B cell (primary cell): ENCODE results near the gene TALDO1. TPM values are rescaled to one million over a fixed set of nuclear protein-coding genes. Genes with fewer than 3 reads are reported as not detected.
A peak's percentile ranks its signal among the peaks of the same experiment; 100 is the strongest.

Source experiments
- ATAC-seq: fragments of 200-7000 bp; cut with Tn5 transposase; one replicate; pipeline ENCODE4 v1.10.0; 2021; ENCODE audit warnings: low read depth, mild to moderate bottlenecking, moderate number of reproducible peaks, moderate library complexity
- CTCF ChIA-PET: fragments of 350-600 bp; sonication (Branson Sonifier 250); formaldehyde crosslinking; loops from one replicate; lab custom pipeline; 2021; ENCODE audit warnings: antibody characterized with exemption, inconsistent platforms; lab: Charles Lee
- POLR2A ChIA-PET: fragments of 350-600 bp; sonication (Branson Sonifier 250); formaldehyde crosslinking; loops from one replicate; lab custom pipeline; 2021; ENCODE audit warnings: antibody characterized with exemption; lab: Charles Lee
- DNase-seq: peaks from one replicate; pipeline ENCODE4 v3.0.0; 2013
- H2AFZ ChIP-seq: 2 replicates; pipeline ENCODE4 v1.6.1; 2012; ENCODE audit warnings: mild to moderate bottlenecking, low read depth, low read length; ENCODE audit not compliant: insufficient read depth, poor library complexity, severe bottlenecking
- H3K27ac ChIP-seq, 2 donors: 1 replicate in 1 of 2; 2 replicates in 1 of 2; pipeline ENCODE4 v1.5.1; 2012 to 2013; ENCODE audit warnings: low read length in 2 of 2, mild to moderate bottlenecking in 2 of 2, moderate library complexity in 1 of 2
- H3K27me3 ChIP-seq, 4 experiments: fragments of 200-600 bp in 1 of 4; sonication (generic) in 1 of 4; replicated peaks in 1 of 4; 1 replicate in 2 of 4; 2 replicates in 2 of 4; pipeline versions ENCODE4 v1.6.1 to v1.7.0; 2013 to 2016; ENCODE audit warnings: low read length in 3 of 4, mild to moderate bottlenecking in 2 of 4, mixed read lengths in 1 of 4, moderate library complexity in 1 of 4; ENCODE audit not compliant: insufficient read depth in 4 of 4, control insufficient read depth in 3 of 4; ENCODE audit errors: control extremely low read depth in 1 of 4
- H3K36me3 ChIP-seq, 2 experiments: replicated peaks in 1 of 2; 1 replicate in 1 of 2; 2 replicates in 1 of 2; pipeline versions ENCODE4 v1.6.1 to v1.7.1; 2013; ENCODE audit warnings: low read length in 1 of 2; ENCODE audit not compliant: insufficient read depth in 2 of 2, control insufficient read depth in 1 of 2; ENCODE audit errors: control extremely low read depth in 1 of 2, extremely low read depth in 1 of 2
- H3K4me1 ChIP-seq, 2 donors: fragments of 200-600 bp in 1 of 2; sonication (generic) in 1 of 2; 1 replicate in 1 of 2; 2 replicates in 1 of 2; pipeline versions ENCODE4 v1.5.1 to v1.6.1; 2013 to 2017; ENCODE audit warnings: low read length in 2 of 2; ENCODE audit not compliant: control insufficient read depth in 2 of 2, insufficient read depth in 2 of 2
- H3K4me2 ChIP-seq: replicated peaks from 2 replicates; pipeline ENCODE3; 2012; ENCODE audit warnings: mild to moderate bottlenecking, low read depth, low read length; ENCODE audit not compliant: poor library complexity, severe bottlenecking
- H3K4me3 ChIP-seq, 5 experiments: fragments of 200-600 bp in 1 of 5; sonication (generic) in 1 of 5; 1 replicate in 3 of 5; 2 replicates in 2 of 5; pipeline versions ENCODE4 v1.5.1 to v1.7.0; 2011 to 2016; ENCODE audit warnings: low read length in 4 of 5, mild to moderate bottlenecking in 4 of 5, low read depth in 2 of 5, control low read depth in 1 of 5, moderate library complexity in 1 of 5; ENCODE audit not compliant: insufficient read depth in 1 of 5; ENCODE audit errors: control extremely low read depth in 1 of 5, extremely low read depth in 1 of 5
- H3K79me2 ChIP-seq: fragments of 200-600 bp; sonication (generic); one replicate; pipeline ENCODE4 v1.6.0; 2016; ENCODE audit warnings: low read length; ENCODE audit not compliant: control insufficient read depth, insufficient read depth
- H3K9ac ChIP-seq: fragments of 200-600 bp; sonication (generic); 2 replicates; pipeline ENCODE4 v1.6.1; 2017; ENCODE audit warnings: mild to moderate bottlenecking, low read length, moderate library complexity
- H3K9me3 ChIP-seq, 3 donors: one replicate each; pipeline versions ENCODE4 v1.6.1 to v1.7.1; 2013; ENCODE audit warnings: low read length in 2 of 3; ENCODE audit not compliant: control insufficient read depth in 2 of 3, insufficient read depth in 1 of 3; ENCODE audit errors: control extremely low read depth in 1 of 3
- H4K20me1 ChIP-seq: 2 replicates; pipeline ENCODE4 v1.6.0; 2012; ENCODE audit warnings: mild to moderate bottlenecking, low read length; ENCODE audit not compliant: insufficient read depth, control insufficient read depth, poor library complexity, severe bottlenecking
- H3K27ac Mint-ChIP-seq: one replicate; pipeline ENCODE4 v1.8.0; 2021; ENCODE audit warnings: mixed read lengths
- H3K27me3 Mint-ChIP-seq: one replicate; pipeline ENCODE4 v1.8.0; 2021; ENCODE audit warnings: mixed read lengths
- H3K4me1 Mint-ChIP-seq: one replicate; pipeline ENCODE4 v1.8.0; 2021; ENCODE audit warnings: mixed read lengths
- H3K4me3 Mint-ChIP-seq: one replicate; pipeline ENCODE4 v1.8.0; 2021; ENCODE audit warnings: mixed read lengths
- H3K9me3 Mint-ChIP-seq: one replicate; pipeline ENCODE4 v1.8.0; 2022; ENCODE audit warnings: mixed read lengths; ENCODE audit not compliant: insufficient read depth
- EZH2 ChIP-seq: IDR thresholded peaks from 2 replicates; pipeline ENCODE4 v1.6.1; 2012; ENCODE audit warnings: borderline replicate concordance, low read depth, mild to moderate bottlenecking, moderate library complexity, low read length; ENCODE audit not compliant: insufficient read depth, poor library complexity, severe bottlenecking
- WGBS: methylation state at CpG from one replicate; pipeline ENCODE4 v1.1.5; 2013; ENCODE audit warnings: missing lambda C conversion rate; ENCODE audit not compliant: insufficient coverage; 5-methylcytosine and 5-hydroxymethylcytosine counted together
- intact Hi-C: fragments of 100-400 bp; cut with micrococcal nuclease; formaldehyde crosslinking; loops from one replicate; pipeline ENCODE4 v1.10.0; 2022
- polyA plus RNA-seq: library from polyadenylated mRNA; depleted of rRNA; stranded (reverse); fragments of >200 nt; gene quantifications from 2 replicates; pipeline ENCODE4 v1.2.3, GENCODE V29; 2012
- total RNA-seq, 2 donors: library from RNA; stranded (reverse); fragments of 120-200 nt in 1 of 2; gene quantifications; 1 replicate in 1 of 2; 2 replicates in 1 of 2; pipeline versions ENCODE4 v1.2.3 to v1.2.4, GENCODE V29; 2013 to 2022
- TF ChIP-seq, protein P1 (sequence below): fragments of 200-600 bp; IDR thresholded peaks from one replicate; pipeline ENCODE4 v1.8.0; 2022; ENCODE audit warnings: antibody characterized with exemption, mild to moderate bottlenecking

The TALDO1 gene
- total and polyA plus RNA-seq, 2 donors (not counting 1 experiment from before 2014, with no cell fraction given): 82.4 to 116 TPM

DNA sequence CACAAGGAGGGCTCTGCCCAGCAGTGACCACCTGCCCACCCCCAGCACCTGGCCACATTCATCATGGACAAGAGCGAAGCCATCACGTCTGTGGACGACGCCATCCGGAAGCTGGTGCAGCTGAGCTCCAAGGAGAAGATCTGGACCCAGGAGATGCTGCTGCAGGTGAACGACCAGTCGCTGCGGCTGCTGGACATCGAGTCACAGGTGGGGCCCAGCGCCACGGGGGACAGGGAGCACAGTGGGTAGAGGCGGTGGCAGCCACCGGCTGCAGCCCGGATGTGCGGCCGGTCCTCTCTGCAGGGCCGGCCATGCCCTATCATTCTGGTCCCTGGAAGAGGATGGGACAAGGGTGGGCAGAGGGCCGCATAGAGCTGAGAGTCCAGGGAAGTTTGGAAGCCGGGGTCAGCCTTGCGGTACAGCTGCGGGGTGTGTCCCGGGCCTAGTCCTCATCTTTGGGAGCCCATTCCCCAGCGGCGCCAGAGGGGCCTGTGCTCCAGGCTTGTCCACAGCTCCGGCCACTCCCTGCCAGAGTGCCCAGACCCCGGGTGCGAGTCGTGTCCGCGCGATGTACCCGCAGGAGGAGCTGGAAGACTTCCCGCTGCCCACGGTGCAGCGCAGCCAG lies 27.1 kb upstream of the TALDO1 start:
- H2AFZ ChIP-seq: peak overlapping the region; percentile 80
- peaks cover 27% of the 10 kb centered on the region for H3K4me1 Mint-ChIP-seq
- intact Hi-C loops: loop anchor here (5.0 to 10.0 kb wide), 2 partner anchors 105 to 183 kb away; partner anchors contain the start of genes HRAS, IRF7 and LRRC56
- H3K4me1 ChIP-seq: peaks cover 20 to 29% of the 10 kb centered on the region in 2 donors
- ChIA-PET CTCF (interaction anchor here (0.6 to 1.2 kb wide), 4 partner anchors 20 to 165 kb away, joined by 3 to 4 read pairs (median 4); no protein-coding TSS in a partner anchor), POLR2A (interaction anchor here (0.8 to 8.2 kb wide), 2 partner anchors 25 to 48 kb away, joined by 3 to 105 read pairs; partner anchors contain the start of genes DEAF1 and TMEM80)
- peak overlapping the region; percentile 99 for H3K4me2 ChIP-seq
- no peaks in the 10 kb centered on the region for H3K36me3 ChIP-seq
- H3K9me3 ChIP-seq: peaks cover 0 to 4% (median 0%) of the 10 kb centered on the region in 3 donors
- peak overlapping the region; percentile 74 for H3K9ac ChIP-seq
- ATAC-seq (no peak), DNase-seq (no peak)
- H3K79me2 ChIP-seq: no peaks in the 10 kb centered on the region
- H3K9me3 Mint-ChIP-seq: no peaks in the 10 kb centered on the region
- no peak overlapping the region for H3K27ac ChIP-seq
- 68% methylated on average over 34 of the region's 35 CpGs for WGBS
- H3K27ac Mint-ChIP-seq: no peak overlapping the region
- peak overlapping the region in 3 of 5 experiments; percentile 46 to 65 (median 56) for H3K4me3 ChIP-seq
- peak overlapping the region; percentile 65 for H3K4me3 Mint-ChIP-seq
- H3K27me3 ChIP-seq: peaks cover 0 to 28% (median 4%) of the 10 kb centered on the region in 4 experiments
- no peaks in the 10 kb centered on the region for H4K20me1 ChIP-seq
- H3K27me3 Mint-ChIP-seq: peaks cover 11% of the 10 kb centered on the region
- TF ChIP-seq, protein P1, sequence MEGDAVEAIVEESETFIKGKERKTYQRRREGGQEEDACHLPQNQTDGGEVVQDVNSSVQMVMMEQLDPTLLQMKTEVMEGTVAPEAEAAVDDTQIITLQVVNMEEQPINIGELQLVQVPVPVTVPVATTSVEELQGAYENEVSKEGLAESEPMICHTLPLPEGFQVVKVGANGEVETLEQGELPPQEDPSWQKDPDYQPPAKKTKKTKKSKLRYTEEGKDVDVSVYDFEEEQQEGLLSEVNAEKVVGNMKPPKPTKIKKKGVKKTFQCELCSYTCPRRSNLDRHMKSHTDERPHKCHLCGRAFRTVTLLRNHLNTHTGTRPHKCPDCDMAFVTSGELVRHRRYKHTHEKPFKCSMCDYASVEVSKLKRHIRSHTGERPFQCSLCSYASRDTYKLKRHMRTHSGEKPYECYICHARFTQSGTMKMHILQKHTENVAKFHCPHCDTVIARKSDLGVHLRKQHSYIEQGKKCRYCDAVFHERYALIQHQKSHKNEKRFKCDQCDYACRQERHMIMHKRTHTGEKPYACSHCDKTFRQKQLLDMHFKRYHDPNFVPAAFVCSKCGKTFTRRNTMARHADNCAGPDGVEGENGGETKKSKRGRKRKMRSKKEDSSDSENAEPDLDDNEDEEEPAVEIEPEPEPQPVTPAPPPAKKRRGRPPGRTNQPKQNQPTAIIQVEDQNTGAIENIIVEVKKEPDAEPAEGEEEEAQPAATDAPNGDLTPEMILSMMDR: no peak
- TF ChIP-seq EZH2: no peak
